NCI-H345 (cell line): ENCODE measurements around the gene SLC30A10.
A peak's percentile ranks its signal among the peaks of the same experiment; 100 is the strongest.
"Not testable (repeated sequence)": the region's sequence is repeated elsewhere in the genome, so short reads cannot be mapped to it uniquely, and the experiment has no call there.

Experiments
- DNase-seq: peaks from one replicate; lab custom pipeline; 2025; lab: John Stamatoyannopoulos, UW

Gene SLC30A10

GRCh38 chr1:219927956-219928790 lies at the start of gene SLC30A10:
Gene SLC30A10 (minus strand): TSS chr1:219928557. CDS start chr1:219928440, 117 bp downstream.
- peak; percentile 54 for DNase-seq

- no peak for DNase-seq
Observed at GRCh38 chr1:219973213-219973612, 44.9 kb upstream of the SLC30A10 start.

GRCh38 chr1:219967361-219967760 lies 39.0 kb upstream of the SLC30A10 start:
- DNase-seq: no peak

- no peak for DNase-seq
Observed at GRCh38 chr1:219966071-219966349, 37.7 kb upstream of the SLC30A10 start.

- DNase-seq: no peak
Observed at GRCh38 chr1:219965285-219966070, 37.1 kb upstream of the SLC30A10 start.

GRCh38 chr1:219963432-219963831 lies 35.1 kb upstream of the SLC30A10 start:
- no peak for DNase-seq

- DNase-seq: no peak
Observed at GRCh38 chr1:219961684-219962083, 33.3 kb upstream of the SLC30A10 start.

- no peak for DNase-seq
Observed at GRCh38 chr1:219959540-219960203, 31.3 kb upstream of the SLC30A10 start.

GRCh38 chr1:219958875-219959417 lies 30.6 kb upstream of the SLC30A10 start:
- DNase-seq: no peak

- DNase-seq: no peak
Observed at GRCh38 chr1:219954736-219955421, 26.5 kb upstream of the SLC30A10 start.

GRCh38 chr1:219954052-219954451 lies 25.7 kb upstream of the SLC30A10 start:
- no peak for DNase-seq

- no peak for DNase-seq
Observed at GRCh38 chr1:219952361-219952760, 24.0 kb upstream of the SLC30A10 start.

GRCh38 chr1:219949227-219949626 lies 20.9 kb upstream of the SLC30A10 start:
- not testable (repeated sequence) for DNase-seq

- not testable (repeated sequence) for DNase-seq
Observed at GRCh38 chr1:219948766-219949165, 20.4 kb upstream of the SLC30A10 start.

- no peak for DNase-seq
Observed at GRCh38 chr1:219945795-219946194, 17.4 kb upstream of the SLC30A10 start.

- DNase-seq: no peak
Observed at GRCh38 chr1:219941179-219942118, 13.1 kb upstream of the SLC30A10 start.

GRCh38 chr1:219940707-219941106 lies 12.3 kb upstream of the SLC30A10 start:
- DNase-seq: no peak

GRCh38 chr1:219938706-219939105 lies 10.3 kb upstream of the SLC30A10 start:
- DNase-seq: no peak

- DNase-seq: not testable (repeated sequence)
Observed at GRCh38 chr1:219933763-219934162, 5.4 kb upstream of the SLC30A10 start.

GRCh38 chr1:219931033-219931432 lies 2.7 kb upstream of the SLC30A10 start:
- no peak for DNase-seq

- DNase-seq: no peak
Observed at GRCh38 chr1:219928791-219929118, 398 bp upstream of the SLC30A10 start.
